Right atrium auricular region (tissue), 2 donors: ENCODE data around the gene DARS1. TPM values are rescaled to one million over a fixed set of nuclear protein-coding genes. Genes with fewer than 3 reads are reported as not detected.

ENCODE experiments used
- DNase-seq: peaks from one replicate; pipeline ENCODE4 v3.0.0-alpha.2; 2019; ENCODE audit warnings: low spot score
- H3K27ac ChIP-seq, 2 donors: fragments of 200-600 bp; sonication (generic); 1 replicate in 1 of 2; 2 replicates in 1 of 2; pipeline ENCODE4 v1.5.1; 2016 to 2019
- H3K27me3 ChIP-seq, 2 donors: fragments of 200-600 bp; sonication (generic); one replicate each; pipeline versions ENCODE4 v1.5.1 to v1.6.0; 2017 to 2019
- H3K36me3 ChIP-seq: fragments of 200-600 bp; sonication (generic); one replicate; pipeline ENCODE4 v1.5.1; 2016
- H3K4me1 ChIP-seq, 2 donors: fragments of 200-600 bp; sonication (generic); one replicate each; pipeline versions ENCODE4 v1.5.1 to v1.6.0; 2017 to 2019
- H3K4me3 ChIP-seq, 2 donors: fragments of 200-600 bp; sonication (generic); 1 replicate in 1 of 2; 2 replicates in 1 of 2; pipeline ENCODE4 v1.5.1; 2017 to 2019; ENCODE audit warnings: mild to moderate bottlenecking in 1 of 2, moderate library complexity in 1 of 2
- H3K9me3 ChIP-seq, 2 donors: fragments of 200-600 bp; sonication (generic); one replicate each; pipeline ENCODE4 v1.5.1; 2019
- CTCF ChIP-seq, 2 donors: fragments of 200-600 bp; sonication (generic); IDR thresholded peaks; one replicate each; pipeline ENCODE4 v1.5.1; 2019; ENCODE audit warnings: antibody characterized with exemption in 2 of 2
- total RNA-seq, 2 donors: library from RNA; depleted of rRNA; stranded (reverse); fragments of >200 nt; gene quantifications; one replicate each; pipeline ENCODE4 v1.1.0, GENCODE V29; 2016

Gene DARS1
- total RNA-seq, 2 donors from 2014 or later, result 42.4 to 57.8 TPM

GRCh38 chr2:136030406-136030805, 45.0 kb upstream of the DARS1 start:
- TF ChIP-seq CTCF (IDR thresholded peaks at IDR 0.05), result no peak
- peaks cover 0 to 17% of the 10 kb centered on the region in 2 donors for H3K4me1 ChIP-seq
- no peak overlapping the region for H3K27ac ChIP-seq
- DNase-seq, result no peak
- no peak overlapping the region for H3K4me3 ChIP-seq
- H3K9me3 ChIP-seq, result no peaks in the 10 kb centered on the region
- no peaks in the 10 kb centered on the region for H3K27me3 ChIP-seq
- no peaks in the 10 kb centered on the region for H3K36me3 ChIP-seq

GRCh38 chr2:136029149-136029548, 43.7 kb upstream of the DARS1 start:
- TF ChIP-seq CTCF (IDR thresholded peaks at IDR 0.05), result no peak
- Histone ChIP-seq H3K27me3 (no peaks in the 10 kb centered on the region), H3K4me3 (no peak overlapping the region), H3K27ac (no peak overlapping the region), H3K36me3 (no peaks in the 10 kb centered on the region), H3K4me1 (peaks cover 0 to 21% of the 10 kb centered on the region in 2 donors), H3K9me3 (no peaks in the 10 kb centered on the region)
- no peak for DNase-seq

GRCh38 chr2:136028001-136028400, 42.6 kb upstream of the DARS1 start:
- Histone ChIP-seq H3K4me3 (no peak overlapping the region), H3K9me3 (no peaks in the 10 kb centered on the region), H3K27ac (no peak overlapping the region), H3K27me3 (no peaks in the 10 kb centered on the region), H3K4me1 (peaks cover 0 to 21% of the 10 kb centered on the region in 2 donors), H3K36me3 (no peaks in the 10 kb centered on the region)
- no peak for DNase-seq
- no peak for TF ChIP-seq CTCF (IDR thresholded peaks at IDR 0.05)

GRCh38 chr2:136027112-136027511, 41.7 kb upstream of the DARS1 start:
- DNase-seq, result no peak
- no peak for TF ChIP-seq CTCF (IDR thresholded peaks at IDR 0.05)
- Histone ChIP-seq H3K4me1 (peaks cover 0 to 16% of the 10 kb centered on the region in 2 donors), H3K4me3 (no peak overlapping the region), H3K27me3 (no peaks in the 10 kb centered on the region), H3K27ac (no peak overlapping the region), H3K36me3 (no peaks in the 10 kb centered on the region), H3K9me3 (no peaks in the 10 kb centered on the region)

GRCh38 chr2:136025057-136025973, 39.9 kb upstream of the DARS1 start:
- no peak for TF ChIP-seq CTCF (IDR thresholded peaks at IDR 0.05)
- Histone ChIP-seq H3K36me3 (no peaks in the 10 kb centered on the region), H3K27me3 (no peaks in the 10 kb centered on the region), H3K9me3 (no peaks in the 10 kb centered on the region), H3K27ac (no peak overlapping the region), H3K4me3 (peak overlapping the region in 1 of 2 donors; percentile 25), H3K4me1 (peaks cover 0 to 9% of the 10 kb centered on the region in 2 donors)
- peak; percentile 60 for DNase-seq
